DND-41 (cell line): ENCODE results near the gene FUT7.

Experiments used
- ATAC-seq: fragments of 200-7000 bp; cut with Tn5 transposase; 3 replicates; pipeline ENCODE4 v1.9.1; 2021; ENCODE audit warnings: low read depth; ENCODE audit not compliant: insufficient read depth
- DNase-seq: peaks from one replicate; pipeline ENCODE4 v3.0.0-alpha.2; 2020
- H2AFZ ChIP-seq: 2 replicates; pipeline ENCODE4 v1.6.0; 2012; ENCODE audit warnings: low read depth, low read length
- H3K27ac ChIP-seq: 2 replicates; pipeline ENCODE4 v1.5.1; 2012; ENCODE audit warnings: low read length, inconsistent platforms
- H3K27me3 ChIP-seq: fragments of 200-600 bp; sonication (generic); 2 replicates; pipeline ENCODE4 v1.6.0; 2012; ENCODE audit warnings: low read length, mild to moderate bottlenecking, inconsistent platforms; ENCODE audit not compliant: insufficient read depth, poor library complexity
- H3K36me3 ChIP-seq: 2 replicates; pipeline ENCODE4 v1.5.1; 2012; ENCODE audit warnings: low read length, inconsistent platforms; ENCODE audit not compliant: insufficient read depth
- H3K4me1 ChIP-seq: 2 replicates; pipeline ENCODE4 v1.5.1; 2012; ENCODE audit warnings: mild to moderate bottlenecking, low read length; ENCODE audit not compliant: insufficient read depth
- H3K4me2 ChIP-seq: 2 replicates; pipeline ENCODE4 v1.6.0; 2012; ENCODE audit warnings: mild to moderate bottlenecking, moderate library complexity, low read length, inconsistent platforms; ENCODE audit not compliant: insufficient read depth
- H3K4me3 ChIP-seq, 2 experiments: fragments of 200-600 bp in 1 of 2; shearing (Covaris generic) in 1 of 2; 2 replicates each; pipeline ENCODE4 v1.5.1; 2012 to 2016; ENCODE audit warnings: inconsistent platforms in 2 of 2, low read length in 2 of 2, mild to moderate bottlenecking in 2 of 2, low read depth in 1 of 2, moderate library complexity in 1 of 2
- H3K79me2 ChIP-seq: 2 replicates; pipeline ENCODE4 v1.6.0; 2012; ENCODE audit warnings: low read length, inconsistent platforms; ENCODE audit not compliant: insufficient read depth
- H3K9ac ChIP-seq: 2 replicates; pipeline ENCODE4 v1.6.0; 2012; ENCODE audit warnings: low read depth, mild to moderate bottlenecking, inconsistent platforms, low read length, moderate library complexity
- H3K9me3 ChIP-seq: 2 replicates; pipeline ENCODE4 v1.5.1; 2012; ENCODE audit warnings: low read length, moderate library complexity, mild to moderate bottlenecking, inconsistent platforms; ENCODE audit not compliant: insufficient read depth, severe bottlenecking
- H4K20me1 ChIP-seq: 2 replicates; pipeline ENCODE4 v1.6.0; 2012; ENCODE audit warnings: low read length; ENCODE audit not compliant: insufficient read depth
- EZH2 ChIP-seq: IDR thresholded peaks from 3 replicates; pipeline ENCODE4 v1.6.1; 2012; ENCODE audit warnings: borderline replicate concordance, low read depth, mild to moderate bottlenecking, moderate library complexity, low read length, inconsistent platforms; ENCODE audit not compliant: severe bottlenecking
- TF ChIP-seq, protein P1 (sequence below): IDR thresholded peaks from 2 replicates; pipeline ENCODE4 v1.5.1; 2012; ENCODE audit warnings: borderline replicate concordance, low read length, moderate library complexity, mild to moderate bottlenecking; ENCODE audit not compliant: poor library complexity, severe bottlenecking; ENCODE audit errors: extremely low read depth

FUT7 gene

DNA sequence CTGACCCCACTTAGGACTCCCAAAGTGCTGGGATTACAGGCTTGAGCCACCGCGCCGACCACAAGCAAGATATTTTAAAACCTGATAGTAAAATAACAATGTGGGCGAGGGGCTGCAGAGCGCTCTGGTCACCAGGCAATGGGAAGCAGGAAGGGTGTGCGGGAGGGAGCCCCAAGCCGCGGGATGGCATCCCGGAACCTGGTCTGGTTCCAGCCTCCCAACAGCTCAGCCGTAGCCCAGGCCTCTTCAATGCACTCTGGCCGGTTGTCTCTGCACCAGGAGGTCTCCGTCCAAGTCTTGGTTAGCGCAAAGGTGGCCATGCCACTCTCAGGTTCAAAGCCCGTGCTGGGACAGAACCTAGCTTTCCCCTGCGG lies 44.7 kb upstream of the FUT7 start:
- no peak overlapping the region for H3K4me2 ChIP-seq
- no peaks in the 10 kb centered on the region for H3K9me3 ChIP-seq
- no peak overlapping the region for H3K27ac ChIP-seq
- H3K36me3 ChIP-seq: no peaks in the 10 kb centered on the region
- no peak overlapping the region for H3K9ac ChIP-seq
- DNase-seq (no peak), ATAC-seq (no peak)
- no peak for TF ChIP-seq EZH2
- TF ChIP-seq, protein P1, sequence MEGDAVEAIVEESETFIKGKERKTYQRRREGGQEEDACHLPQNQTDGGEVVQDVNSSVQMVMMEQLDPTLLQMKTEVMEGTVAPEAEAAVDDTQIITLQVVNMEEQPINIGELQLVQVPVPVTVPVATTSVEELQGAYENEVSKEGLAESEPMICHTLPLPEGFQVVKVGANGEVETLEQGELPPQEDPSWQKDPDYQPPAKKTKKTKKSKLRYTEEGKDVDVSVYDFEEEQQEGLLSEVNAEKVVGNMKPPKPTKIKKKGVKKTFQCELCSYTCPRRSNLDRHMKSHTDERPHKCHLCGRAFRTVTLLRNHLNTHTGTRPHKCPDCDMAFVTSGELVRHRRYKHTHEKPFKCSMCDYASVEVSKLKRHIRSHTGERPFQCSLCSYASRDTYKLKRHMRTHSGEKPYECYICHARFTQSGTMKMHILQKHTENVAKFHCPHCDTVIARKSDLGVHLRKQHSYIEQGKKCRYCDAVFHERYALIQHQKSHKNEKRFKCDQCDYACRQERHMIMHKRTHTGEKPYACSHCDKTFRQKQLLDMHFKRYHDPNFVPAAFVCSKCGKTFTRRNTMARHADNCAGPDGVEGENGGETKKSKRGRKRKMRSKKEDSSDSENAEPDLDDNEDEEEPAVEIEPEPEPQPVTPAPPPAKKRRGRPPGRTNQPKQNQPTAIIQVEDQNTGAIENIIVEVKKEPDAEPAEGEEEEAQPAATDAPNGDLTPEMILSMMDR: no peak
- H3K4me3 ChIP-seq: no peak overlapping the region
- peaks cover under 1% of the 10 kb centered on the region for H3K4me1 ChIP-seq
- no peaks in the 10 kb centered on the region for H4K20me1 ChIP-seq
- H3K27me3 ChIP-seq: no peaks in the 10 kb centered on the region
- no peaks in the 10 kb centered on the region for H3K79me2 ChIP-seq
- H2AFZ ChIP-seq: no peak overlapping the region

DNA sequence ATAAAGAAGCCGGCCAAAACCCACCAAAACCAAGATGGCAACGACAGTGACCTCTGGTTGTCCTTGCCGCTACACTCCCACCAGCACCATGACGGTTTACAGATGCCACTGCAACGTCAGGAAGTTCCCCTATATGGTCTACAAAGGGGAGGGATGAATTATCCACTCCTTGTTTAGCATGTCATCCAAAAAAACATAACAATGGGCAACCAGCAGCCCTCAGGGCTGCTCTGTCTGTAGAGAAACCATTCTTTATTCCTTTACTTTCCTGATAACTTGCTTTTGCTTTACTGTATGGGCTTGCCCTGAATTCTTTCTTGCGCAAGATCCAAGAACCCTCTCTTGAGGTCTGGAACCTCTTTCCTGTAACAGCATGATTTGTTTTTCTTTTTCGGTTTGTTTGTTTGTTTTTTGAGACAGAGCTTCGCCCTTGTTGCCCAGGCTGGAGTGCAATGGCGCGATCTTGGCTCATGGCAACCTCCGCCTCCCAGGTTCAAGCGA lies 43.4 kb upstream of the FUT7 start:
- TF ChIP-seq, protein P1: no peak
- no peak for TF ChIP-seq EZH2
- no peak overlapping the region for H3K4me2 ChIP-seq
- ATAC-seq (no peak), DNase-seq (no peak)
- H3K4me3 ChIP-seq: no peak overlapping the region
- peaks cover 11% of the 10 kb centered on the region for H3K4me1 ChIP-seq
- peaks cover 3% of the 10 kb centered on the region; the same call in 1 of the 2 replicates for H3K79me2 ChIP-seq
- no peaks in the 10 kb centered on the region for H3K27me3 ChIP-seq
- no peak overlapping the region for H2AFZ ChIP-seq
- H3K9ac ChIP-seq: no peak overlapping the region
- H3K9me3 ChIP-seq: no peaks in the 10 kb centered on the region
- no peaks in the 10 kb centered on the region for H3K36me3 ChIP-seq
- no peaks in the 10 kb centered on the region for H4K20me1 ChIP-seq
- H3K27ac ChIP-seq: no peak overlapping the region

DNA sequence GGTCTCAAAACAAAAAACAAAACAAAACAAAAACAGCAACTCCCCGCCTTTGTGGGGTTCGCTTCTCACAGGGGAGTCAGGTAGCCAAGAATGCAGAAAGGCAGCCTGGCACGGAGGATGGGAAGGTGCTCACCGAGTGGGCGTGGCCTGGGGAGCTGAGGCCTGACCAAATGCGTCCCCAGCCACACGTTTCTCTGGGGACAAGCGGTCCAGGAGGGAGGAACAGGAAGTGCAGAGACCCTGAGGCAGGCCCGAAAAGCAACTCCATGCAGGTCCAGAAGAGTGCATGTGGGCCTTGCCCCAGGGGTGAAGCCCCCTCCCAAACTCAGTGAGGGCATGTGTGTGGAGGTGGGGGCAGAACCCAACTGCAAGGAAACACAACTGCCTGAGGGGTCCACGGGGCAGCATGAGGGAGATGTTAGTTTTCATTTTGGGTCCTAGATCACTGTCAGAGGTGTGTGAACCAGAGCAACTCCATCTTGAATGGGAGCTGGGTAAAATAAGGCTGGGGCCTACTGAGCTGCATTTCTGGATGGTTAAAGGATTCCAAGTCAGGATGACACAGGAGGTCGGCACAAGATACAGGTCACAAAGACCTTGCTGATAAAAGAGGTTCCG lies 42.9 kb upstream of the FUT7 start:
- no peaks in the 10 kb centered on the region for H3K9me3 ChIP-seq
- no peak overlapping the region for H3K9ac ChIP-seq
- H3K4me3 ChIP-seq: no peak overlapping the region
- H2AFZ ChIP-seq: no peak overlapping the region
- TF ChIP-seq EZH2: no peak
- TF ChIP-seq, protein P1: no peak
- no peaks in the 10 kb centered on the region for H3K36me3 ChIP-seq
- H3K27ac ChIP-seq: no peak overlapping the region
- H4K20me1 ChIP-seq: no peaks in the 10 kb centered on the region
- DNase-seq (no peak), ATAC-seq (no peak)
- H3K4me1 ChIP-seq: peaks cover 14% of the 10 kb centered on the region
- peaks cover 3% of the 10 kb centered on the region; the same call in 1 of the 2 replicates for H3K79me2 ChIP-seq
- no peaks in the 10 kb centered on the region for H3K27me3 ChIP-seq
- no peak overlapping the region for H3K4me2 ChIP-seq
